NCI-H128 (cell line): ENCODE data around the gene NFX1.

Experiments
- DNase-seq: peaks from one replicate; lab custom pipeline; 2025; ENCODE audit not compliant: unreplicated experiment; lab: John Stamatoyannopoulos, UW

NFX1 gene

DNA sequence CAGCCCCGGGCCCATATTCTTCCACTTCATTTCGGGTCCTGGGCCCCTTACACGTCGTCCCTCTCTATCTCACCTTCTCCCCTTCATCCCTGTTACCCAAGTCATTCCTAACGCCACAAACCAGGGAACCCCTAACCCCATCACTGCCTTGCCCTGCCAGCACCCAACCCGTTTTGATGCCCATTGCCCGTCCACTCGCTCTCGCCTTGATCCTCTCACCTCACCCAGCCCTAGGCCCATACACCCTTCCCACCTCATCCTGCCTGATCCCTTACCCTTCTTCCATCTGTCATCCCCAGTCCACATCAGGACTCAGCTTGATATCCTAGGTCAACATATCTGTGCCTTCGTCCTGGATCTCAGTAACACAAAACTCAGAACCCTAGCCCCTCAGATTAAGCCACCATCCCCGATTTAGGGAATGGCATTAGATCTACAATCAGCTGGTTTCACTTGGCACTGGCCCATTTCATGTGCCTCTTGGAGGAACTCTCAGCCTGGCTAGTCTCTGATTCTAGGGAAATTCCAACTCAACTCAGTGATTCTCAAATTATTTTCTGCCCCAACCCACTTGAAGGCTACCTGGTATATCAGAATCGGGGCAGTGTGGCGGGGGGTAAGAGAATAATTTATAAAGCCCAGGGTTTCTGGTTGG is 25.0 kb upstream of the NFX1 start:
- DNase-seq: no peak

GRCh38 chr9:33267151-33267767 is 23.1 kb upstream of the NFX1 start:
- DNase-seq: no peak

DNA sequence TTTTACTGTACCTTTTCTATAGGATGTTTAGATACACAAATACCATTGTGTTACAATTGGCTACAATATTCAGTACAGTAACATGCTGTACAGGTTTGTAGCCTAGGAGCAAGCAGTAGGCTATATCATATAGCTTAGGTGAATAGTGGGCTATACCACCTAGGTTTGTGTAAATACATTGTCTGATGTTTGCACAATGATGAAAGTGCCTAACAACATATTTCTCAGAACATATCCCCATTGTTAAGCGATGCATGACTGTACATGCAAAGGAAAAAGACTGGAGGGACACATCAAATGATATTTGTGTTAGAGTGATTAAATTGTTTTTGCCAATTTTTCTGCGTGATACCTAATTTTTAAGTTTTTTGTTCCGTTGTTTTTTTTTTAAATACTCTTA is 20.2 kb upstream of the NFX1 start:
- DNase-seq: no peak

- DNase-seq: no peak
These were observed 18.3 kb upstream of the NFX1 start for GRCh38 chr9:33272061-33272460.

DNA sequence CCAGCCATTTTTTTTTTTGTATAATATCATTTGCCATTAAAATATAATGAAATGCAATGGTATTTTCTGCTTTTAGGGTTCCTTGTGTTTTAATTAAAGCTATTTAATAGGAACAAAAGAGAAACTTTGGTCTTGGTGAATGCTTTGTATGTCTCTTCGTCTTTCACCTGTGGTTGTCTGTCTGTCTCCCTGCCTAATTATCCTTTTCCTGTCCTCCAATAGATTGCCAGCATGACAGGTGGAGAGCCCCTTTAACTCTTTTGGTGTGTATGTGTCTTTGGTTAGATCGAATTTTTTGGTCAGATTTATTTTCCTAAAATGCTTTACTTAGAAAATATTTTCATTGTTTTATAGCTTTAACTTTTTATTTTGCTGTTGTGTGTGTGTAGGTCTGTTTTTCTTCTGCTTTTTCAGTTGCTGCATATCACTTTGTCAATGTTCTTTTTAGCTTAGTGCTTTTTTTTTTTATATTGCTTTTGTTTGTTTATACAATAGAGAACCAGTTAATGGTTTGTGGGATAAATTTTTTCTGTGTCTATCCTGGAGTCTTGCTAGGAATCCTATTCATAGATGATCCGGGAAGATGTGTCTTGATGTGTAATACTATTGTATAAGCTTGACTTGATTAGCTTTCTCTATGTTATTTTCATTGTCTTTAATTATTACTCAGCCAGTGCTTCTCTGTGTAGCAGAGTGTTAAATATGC is 16.9 kb upstream of the NFX1 start:
- no peak for DNase-seq

DNA sequence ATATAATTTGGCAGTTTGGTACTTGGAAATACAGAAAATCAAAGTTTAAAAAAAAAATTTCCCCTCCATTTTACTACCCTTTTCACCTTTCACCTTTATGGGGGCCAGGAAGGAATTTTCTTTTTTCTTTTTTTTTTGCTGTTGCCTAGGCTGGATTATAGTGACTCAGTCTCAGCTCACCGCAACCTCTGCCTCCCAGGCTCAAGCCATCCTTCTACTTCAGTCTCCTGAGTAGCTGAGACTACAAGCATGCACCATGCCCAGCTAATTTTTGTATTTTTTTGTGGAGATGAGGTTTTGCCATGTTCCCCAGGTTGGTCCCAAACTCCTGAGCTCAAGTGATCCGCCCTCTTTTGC is 16.4 kb upstream of the NFX1 start:
- no peak for DNase-seq

GRCh38 chr9:33277484-33277883 is 12.8 kb upstream of the NFX1 start:
- no peak for DNase-seq

DNA sequence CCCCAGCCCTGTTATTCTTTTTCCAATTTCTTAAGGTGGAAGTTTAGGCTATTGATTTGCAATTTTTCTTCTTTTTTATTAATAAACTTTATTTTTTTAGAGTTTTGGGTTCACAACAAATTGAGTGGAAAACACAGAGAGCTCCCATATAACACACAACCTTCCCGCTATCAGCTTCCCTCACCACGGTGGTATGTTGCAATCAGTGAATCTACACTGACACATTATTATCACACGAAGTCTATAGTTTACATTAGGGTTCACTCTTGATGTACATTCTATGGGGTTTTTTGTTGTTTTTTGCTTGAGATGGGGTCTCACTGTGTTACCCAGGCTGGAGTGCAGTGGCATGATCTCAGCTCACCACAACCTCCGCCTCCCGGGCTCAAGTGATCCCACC is 4.8 kb upstream of the NFX1 start:
- DNase-seq: no peak

GRCh38 chr9:33287087-33287490 is 3.2 kb upstream of the NFX1 start:
- no peak for DNase-seq

- no peak for DNase-seq
These were observed 2.1 kb upstream of the NFX1 start for GRCh38 chr9:33288235-33288634.

DNA sequence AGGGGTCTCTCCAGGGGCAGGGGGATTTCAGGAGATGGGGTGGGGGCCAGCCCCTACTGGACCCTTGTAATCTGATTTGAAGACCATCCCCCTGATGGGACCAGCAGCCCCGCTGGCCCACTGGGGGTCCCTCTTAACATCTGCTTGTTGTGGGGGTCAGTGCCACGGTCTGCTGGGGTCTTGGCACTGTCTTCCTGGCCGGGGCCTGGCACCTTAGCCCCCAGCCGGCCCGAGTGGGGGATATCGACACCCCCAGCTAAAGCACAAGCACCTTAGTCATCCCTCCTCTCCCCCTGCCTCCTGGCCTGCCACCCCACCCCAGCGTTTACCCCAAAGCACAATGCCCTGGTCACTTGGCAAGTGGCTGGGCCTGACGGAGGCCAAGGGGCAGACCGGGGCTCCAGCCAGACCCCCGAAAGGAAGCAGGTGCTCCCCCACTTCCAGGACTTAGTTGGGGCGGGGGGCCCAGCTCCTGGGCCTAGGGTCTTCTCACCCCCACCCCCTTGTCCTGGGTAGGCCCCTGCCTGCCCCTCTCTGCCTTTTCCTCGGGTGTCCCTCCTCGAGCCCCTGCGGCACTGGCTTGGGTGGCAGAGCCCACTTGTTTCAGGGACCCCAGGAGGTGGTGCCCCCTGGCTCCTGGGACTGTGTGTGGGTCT is 1.4 kb upstream of the NFX1 start:
- no peak for DNase-seq

DNA sequence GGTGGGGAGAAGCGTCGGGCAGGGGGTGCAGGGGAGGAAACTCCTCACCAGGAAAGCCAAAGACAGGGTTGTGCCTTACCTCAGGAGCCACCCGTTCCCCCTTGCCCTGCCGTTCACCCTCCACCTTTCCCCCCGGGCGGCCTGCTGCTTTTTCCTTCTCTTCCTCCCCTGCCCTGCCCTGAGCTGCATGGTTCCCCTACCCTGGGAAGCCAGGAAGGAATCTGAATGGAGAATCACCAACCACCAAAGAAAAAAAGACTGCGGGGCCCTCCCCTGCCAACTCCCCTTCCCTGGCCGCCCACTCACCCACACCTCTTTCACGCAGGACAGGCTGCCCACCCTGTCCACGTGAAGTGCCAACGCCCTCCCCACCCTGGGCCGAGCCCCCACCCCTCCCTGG is 820 bp upstream of the NFX1 start:
- no peak for DNase-seq

- DNase-seq: no peak
These were observed 425 bp upstream of the NFX1 start for GRCh38 chr9:33289936-33290246.

GRCh38 chr9:33291031-33291397 is 698 bp downstream of the NFX1 start:
- DNase-seq: no peak

- no peak for DNase-seq
These were observed 1.6 kb downstream of the NFX1 start for GRCh38 chr9:33291901-33292300.

- no peak for DNase-seq
These were observed 3.5 kb downstream of the NFX1 start for GRCh38 chr9:33293782-33294181.

DNA sequence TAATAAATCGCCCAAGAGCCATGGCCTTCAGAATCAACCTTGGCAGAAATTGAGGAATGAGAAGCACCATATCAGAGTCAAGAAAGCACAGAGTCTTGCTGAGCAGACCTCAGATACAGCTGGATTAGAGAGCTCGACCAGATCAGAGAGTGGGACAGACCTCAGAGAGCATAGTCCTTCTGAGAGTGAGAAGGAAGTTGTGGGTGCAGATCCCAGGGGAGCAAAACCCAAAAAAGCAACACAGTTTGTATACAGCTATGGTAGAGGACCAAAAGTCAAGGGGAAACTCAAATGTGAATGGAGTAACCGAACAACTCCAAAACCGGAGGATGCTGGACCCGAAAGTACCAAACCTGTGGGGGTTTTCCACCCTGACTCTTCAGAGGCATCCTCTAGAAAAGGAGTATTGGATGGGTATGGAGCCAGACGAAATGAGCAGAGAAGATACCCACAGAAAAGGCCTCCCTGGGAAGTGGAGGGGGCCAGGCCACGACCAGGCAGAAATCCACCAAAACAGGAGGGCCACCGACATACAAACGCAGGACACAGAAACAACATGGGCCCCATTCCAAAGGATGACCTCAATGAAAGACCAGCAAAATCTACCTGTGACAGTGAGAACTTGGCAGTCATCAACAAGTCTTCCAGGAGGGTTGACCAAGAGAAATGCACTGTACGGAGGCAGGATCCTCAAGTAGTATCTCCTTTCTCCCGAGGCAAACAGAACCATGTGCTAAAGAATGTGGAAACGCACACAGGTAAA is 4.5 kb downstream of the NFX1 start:
- no peak for DNase-seq

DNA sequence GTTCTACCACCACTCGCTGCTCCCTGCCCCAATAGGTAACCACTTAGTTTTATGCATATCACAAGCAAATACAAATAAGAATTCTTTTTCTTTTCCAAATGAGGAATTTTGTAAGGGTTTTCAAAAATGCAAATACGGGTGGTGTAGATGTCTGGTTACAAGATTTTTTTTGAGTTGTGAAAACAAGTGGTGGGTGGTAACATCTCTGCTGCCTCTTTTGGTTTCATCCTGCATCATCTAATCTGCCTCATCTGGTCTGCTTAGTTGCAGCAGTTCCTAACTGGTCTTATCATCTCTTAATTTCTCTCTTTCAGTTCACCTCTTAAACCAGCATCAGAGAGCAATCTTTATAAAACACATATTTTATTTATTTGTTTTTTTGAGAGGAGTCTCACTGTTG is 5.3 kb downstream of the NFX1 start:
- no peak for DNase-seq

DNA sequence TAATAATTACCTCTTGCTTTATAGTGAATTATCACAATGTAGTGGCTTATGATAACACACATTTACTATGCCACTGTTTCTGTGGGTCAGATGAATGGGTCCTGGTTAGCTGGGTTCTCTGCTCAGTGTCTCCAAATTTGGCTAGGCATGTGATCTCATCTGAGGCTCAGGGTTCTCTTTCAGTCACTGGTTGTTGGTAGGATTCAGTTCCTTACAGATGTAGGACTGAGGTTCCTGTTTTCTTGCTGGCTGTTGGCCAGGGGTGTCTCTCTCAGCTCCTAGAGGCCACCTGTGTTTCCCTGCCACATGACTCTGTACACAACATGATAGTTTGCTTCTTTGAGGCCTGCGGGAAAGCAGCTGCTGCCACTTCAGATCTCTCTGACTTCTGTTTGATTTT is 7.1 kb downstream of the NFX1 start:
- no peak for DNase-seq

GRCh38 chr9:33300546-33300945 is 10.2 kb downstream of the NFX1 start:
- no peak for DNase-seq

DNA sequence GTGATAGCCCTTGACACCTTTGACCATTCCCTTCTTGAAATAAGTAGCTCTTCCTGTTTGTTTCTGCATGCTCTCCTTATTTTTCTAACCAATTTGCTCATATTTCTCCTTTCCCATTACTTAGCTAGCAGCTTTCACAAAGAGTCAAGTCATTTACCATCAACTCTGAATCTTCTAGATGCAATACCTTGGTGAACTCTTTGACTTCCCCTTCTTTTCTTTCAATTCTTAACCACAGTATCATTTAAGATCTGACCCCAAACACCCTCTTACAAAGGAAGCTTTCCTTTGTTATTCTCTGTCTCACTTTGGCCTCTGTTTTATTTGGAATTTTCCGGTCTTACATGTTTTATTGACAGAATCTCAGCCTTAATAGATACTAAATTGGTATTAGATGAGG is 14.0 kb downstream of the NFX1 start:
- no peak for DNase-seq

DNA sequence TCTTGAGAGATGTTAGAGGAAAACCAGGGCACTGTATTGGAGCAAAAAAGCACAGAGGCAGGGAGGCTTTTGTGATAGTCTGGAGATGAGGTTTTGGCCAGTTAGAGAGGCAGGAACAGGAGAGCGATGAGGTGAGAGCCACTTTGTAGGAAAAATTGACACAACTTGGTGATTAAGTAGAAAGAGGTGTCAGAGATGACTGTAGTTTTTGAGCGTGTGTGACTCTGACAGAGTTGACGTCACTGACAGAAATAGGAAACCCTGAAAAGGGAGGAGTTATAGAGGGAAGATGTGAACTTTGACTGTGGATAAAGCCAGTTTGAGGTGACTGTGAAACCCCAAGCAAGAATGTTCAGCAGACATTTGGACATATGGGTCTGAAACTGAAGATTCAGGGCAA is 15.7 kb downstream of the NFX1 start:
- no peak for DNase-seq
